Panc1 (cell line): Measurements from ENCODE around the gene SUGP1.

Source experiments
- POLR2AphosphoS5 ChIP-seq: IDR thresholded peaks from 2 replicates; pipeline ENCODE4 v1.6.1; 2012; ENCODE audit warnings: mild to moderate bottlenecking, low read depth, low read length, moderate library complexity
- SIN3A ChIP-seq: IDR thresholded peaks from 2 replicates; pipeline ENCODE4 v1.6.1; 2012; ENCODE audit warnings: low read depth, mild to moderate bottlenecking, low read length, moderate library complexity, borderline replicate concordance; ENCODE audit not compliant: insufficient read depth
- TCF7L2 ChIP-seq: IDR thresholded peaks from 2 replicates; pipeline ENCODE4 v1.6.1; 2011; ENCODE audit warnings: mild to moderate bottlenecking, low read depth, low read length, inconsistent platforms
- TF ChIP-seq, protein P1 (sequence below): fragments of 450-650 bp; IDR thresholded peaks from 2 replicates; pipeline ENCODE4 v1.5.1; 2017; ENCODE audit warnings: mild to moderate bottlenecking

DNA sequence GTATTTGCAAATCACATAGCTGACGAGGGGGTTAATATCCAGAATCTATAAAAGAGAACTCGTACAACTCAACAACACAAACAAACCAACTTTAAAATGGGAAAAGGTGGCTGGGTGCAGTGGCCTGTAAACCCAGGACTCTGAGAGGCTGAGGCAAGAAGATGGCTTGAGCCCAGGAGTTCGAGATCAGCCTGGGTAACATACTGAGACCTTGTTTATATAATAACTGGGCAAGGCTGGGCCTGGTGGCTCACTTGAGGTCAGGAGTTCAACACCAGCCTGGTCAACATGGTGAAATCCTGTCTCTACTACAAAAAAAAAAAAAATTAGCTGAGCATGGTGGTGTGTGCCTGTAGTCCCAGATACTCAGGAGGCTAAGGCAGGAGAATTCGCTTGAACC is 25.4 kb downstream of the SUGP1 start:
- TF ChIP-seq, protein P1, sequence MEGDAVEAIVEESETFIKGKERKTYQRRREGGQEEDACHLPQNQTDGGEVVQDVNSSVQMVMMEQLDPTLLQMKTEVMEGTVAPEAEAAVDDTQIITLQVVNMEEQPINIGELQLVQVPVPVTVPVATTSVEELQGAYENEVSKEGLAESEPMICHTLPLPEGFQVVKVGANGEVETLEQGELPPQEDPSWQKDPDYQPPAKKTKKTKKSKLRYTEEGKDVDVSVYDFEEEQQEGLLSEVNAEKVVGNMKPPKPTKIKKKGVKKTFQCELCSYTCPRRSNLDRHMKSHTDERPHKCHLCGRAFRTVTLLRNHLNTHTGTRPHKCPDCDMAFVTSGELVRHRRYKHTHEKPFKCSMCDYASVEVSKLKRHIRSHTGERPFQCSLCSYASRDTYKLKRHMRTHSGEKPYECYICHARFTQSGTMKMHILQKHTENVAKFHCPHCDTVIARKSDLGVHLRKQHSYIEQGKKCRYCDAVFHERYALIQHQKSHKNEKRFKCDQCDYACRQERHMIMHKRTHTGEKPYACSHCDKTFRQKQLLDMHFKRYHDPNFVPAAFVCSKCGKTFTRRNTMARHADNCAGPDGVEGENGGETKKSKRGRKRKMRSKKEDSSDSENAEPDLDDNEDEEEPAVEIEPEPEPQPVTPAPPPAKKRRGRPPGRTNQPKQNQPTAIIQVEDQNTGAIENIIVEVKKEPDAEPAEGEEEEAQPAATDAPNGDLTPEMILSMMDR, result no peak
- TF ChIP-seq POLR2AphosphoS5 (no peak), TCF7L2 (no peak), SIN3A (no peak)
